ENCODE data around the gene CCHCR1.
A peak's percentile ranks its signal among the peaks of the same experiment; 100 is the strongest.

GRCh38 chr6:31128093-31128676, 29.4 kb downstream of the CCHCR1 start:
- TF ChIP-seq FOXK1 (CRISPR knock-in tag; IDR thresholded peaks at IDR 0.05; ENCODE audit: borderline replicate concordance, low read depth) (no peak), CTCF (CRISPR knock-in tag; IDR thresholded peaks at IDR 0.05) (peak; percentile 83), RFX5 (IDR thresholded peaks at IDR 0.05; ENCODE audit: low read depth, low read length) (no peak), TAF1 (CRISPR knock-in tag; IDR thresholded peaks at IDR 0.05) (no peak), EP300 (IDR thresholded peaks at IDR 0.05; ENCODE audit: low read depth in 2 of 2, low read length in 2 of 2) (no peak), EP300 (CRISPR knock-in tag; IDR thresholded peaks at IDR 0.05; ENCODE audit: borderline replicate concordance) (no peak), ZNF407 (CRISPR knock-in tag; IDR thresholded peaks at IDR 0.05; ENCODE audit: not compliant biosample characterization) (no peak), AFF4 (CRISPR knock-in tag; IDR thresholded peaks at IDR 0.05) (no peak)

All from HepG2 (cell line).